Measurements from ENCODE around the gene GRK4. TPM values are rescaled to one million over a fixed set of nuclear protein-coding genes. Genes with fewer than 3 reads are reported as not detected.

Gene GRK4
- total and polyA plus RNA-seq, 10 of the 15 experiments (the other 5 are each of a cell fraction or from before 2014, with no cell fraction given) = 1.1 to 4.0 (median 2.5) TPM

DNA sequence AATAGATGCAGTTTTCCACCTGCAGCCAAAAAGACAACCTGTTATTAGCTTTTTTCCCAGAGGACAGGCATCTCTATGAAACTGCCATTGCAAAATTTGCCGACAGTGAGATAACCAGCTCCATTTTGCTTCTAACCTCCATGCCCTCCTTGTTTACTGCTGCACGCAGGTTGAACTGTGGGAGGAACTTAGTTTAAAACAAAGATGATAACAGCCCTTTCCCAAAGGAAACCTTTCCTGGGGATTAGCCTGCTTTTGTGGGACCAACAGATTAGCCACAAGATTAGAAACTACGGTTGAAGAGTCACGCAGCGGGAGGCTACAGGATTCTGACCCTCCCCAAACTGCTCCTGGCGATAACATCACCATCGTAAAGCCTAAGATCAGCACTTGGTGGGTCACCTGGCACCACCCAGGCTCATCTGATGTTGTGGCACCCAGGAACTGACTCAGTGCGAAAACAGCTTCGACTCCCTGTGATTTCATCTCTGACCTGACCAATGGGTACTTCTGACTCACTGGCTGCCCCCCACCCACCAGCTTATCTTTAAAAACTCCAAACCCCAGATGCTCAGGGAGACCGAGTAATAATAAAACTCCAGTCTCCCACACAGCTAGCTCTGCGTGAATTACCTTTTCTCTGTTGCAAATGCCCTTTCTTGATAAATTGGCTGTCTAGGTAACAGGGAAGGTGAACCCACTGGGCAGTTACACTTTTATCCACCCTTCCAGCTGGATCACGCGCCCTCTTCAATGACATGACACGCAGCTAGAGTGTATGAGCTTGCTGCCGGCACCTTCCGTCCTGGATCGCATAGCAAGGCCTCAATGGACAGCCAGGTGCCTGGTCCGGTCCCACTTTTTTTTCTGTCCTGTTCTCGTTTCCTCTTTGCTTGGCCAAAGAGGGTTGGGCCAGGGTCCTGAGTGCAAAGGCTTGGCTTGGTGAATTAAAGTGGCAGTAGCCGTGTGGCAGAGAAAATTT is 27.3 kb upstream of the GRK4 start (continued):
- TF ChIP-seq, protein P1, sequence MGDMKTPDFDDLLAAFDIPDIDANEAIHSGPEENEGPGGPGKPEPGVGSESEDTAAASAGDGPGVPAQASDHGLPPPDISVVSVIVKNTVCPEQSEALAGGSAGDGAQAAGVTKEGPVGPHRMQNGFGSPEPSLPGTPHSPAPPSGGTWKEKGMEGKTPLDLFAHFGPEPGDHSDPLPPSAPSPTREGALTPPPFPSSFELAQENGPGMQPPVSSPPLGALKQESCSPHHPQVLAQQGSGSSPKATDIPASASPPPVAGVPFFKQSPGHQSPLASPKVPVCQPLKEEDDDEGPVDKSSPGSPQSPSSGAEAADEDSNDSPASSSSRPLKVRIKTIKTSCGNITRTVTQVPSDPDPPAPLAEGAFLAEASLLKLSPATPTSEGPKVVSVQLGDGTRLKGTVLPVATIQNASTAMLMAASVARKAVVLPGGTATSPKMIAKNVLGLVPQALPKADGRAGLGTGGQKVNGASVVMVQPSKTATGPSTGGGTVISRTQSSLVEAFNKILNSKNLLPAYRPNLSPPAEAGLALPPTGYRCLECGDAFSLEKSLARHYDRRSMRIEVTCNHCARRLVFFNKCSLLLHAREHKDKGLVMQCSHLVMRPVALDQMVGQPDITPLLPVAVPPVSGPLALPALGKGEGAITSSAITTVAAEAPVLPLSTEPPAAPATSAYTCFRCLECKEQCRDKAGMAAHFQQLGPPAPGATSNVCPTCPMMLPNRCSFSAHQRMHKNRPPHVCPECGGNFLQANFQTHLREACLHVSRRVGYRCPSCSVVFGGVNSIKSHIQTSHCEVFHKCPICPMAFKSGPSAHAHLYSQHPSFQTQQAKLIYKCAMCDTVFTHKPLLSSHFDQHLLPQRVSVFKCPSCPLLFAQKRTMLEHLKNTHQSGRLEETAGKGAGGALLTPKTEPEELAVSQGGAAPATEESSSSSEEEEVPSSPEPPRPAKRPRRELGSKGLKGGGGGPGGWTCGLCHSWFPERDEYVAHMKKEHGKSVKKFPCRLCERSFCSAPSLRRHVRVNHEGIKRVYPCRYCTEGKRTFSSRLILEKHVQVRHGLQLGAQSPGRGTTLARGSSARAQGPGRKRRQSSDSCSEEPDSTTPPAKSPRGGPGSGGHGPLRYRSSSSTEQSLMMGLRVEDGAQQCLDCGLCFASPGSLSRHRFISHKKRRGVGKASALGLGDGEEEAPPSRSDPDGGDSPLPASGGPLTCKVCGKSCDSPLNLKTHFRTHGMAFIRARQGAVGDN (IDR thresholded peaks at IDR 0.05) = no peak
- no peak for TF ChIP-seq HDAC2 (IDR thresholded peaks at IDR 0.05)
- TF ChIP-seq IKZF2 (IDR thresholded peaks at IDR 0.05) = no peak
- TF ChIP-seq, protein P2, sequence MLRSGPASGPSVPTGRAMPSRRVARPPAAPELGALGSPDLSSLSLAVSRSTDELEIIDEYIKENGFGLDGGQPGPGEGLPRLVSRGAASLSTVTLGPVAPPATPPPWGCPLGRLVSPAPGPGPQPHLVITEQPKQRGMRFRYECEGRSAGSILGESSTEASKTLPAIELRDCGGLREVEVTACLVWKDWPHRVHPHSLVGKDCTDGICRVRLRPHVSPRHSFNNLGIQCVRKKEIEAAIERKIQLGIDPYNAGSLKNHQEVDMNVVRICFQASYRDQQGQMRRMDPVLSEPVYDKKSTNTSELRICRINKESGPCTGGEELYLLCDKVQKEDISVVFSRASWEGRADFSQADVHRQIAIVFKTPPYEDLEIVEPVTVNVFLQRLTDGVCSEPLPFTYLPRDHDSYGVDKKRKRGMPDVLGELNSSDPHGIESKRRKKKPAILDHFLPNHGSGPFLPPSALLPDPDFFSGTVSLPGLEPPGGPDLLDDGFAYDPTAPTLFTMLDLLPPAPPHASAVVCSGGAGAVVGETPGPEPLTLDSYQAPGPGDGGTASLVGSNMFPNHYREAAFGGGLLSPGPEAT (IDR thresholded peaks at IDR 0.05; ENCODE audit: low read depth) = 0 out of 2 replicates have a peak, but pooled peaks have one; percentile 12
- peak; percentile 91 for TF ChIP-seq POLR2AphosphoS5 (IDR thresholded peaks at IDR 0.05; ENCODE audit: low read length)
- TF ChIP-seq, protein P3, sequence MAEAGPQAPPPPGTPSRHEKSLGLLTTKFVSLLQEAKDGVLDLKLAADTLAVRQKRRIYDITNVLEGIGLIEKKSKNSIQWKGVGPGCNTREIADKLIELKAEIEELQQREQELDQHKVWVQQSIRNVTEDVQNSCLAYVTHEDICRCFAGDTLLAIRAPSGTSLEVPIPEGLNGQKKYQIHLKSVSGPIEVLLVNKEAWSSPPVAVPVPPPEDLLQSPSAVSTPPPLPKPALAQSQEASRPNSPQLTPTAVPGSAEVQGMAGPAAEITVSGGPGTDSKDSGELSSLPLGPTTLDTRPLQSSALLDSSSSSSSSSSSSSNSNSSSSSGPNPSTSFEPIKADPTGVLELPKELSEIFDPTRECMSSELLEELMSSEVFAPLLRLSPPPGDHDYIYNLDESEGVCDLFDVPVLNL (IDR thresholded peaks at IDR 0.05; ENCODE audit: low read depth, low read length) = no peak
- no peak for TF ChIP-seq RAD21 (IDR thresholded peaks at IDR 0.05; ENCODE audit: insufficient read depth, low read depth, low read length)
- TF ChIP-seq, protein P4, sequence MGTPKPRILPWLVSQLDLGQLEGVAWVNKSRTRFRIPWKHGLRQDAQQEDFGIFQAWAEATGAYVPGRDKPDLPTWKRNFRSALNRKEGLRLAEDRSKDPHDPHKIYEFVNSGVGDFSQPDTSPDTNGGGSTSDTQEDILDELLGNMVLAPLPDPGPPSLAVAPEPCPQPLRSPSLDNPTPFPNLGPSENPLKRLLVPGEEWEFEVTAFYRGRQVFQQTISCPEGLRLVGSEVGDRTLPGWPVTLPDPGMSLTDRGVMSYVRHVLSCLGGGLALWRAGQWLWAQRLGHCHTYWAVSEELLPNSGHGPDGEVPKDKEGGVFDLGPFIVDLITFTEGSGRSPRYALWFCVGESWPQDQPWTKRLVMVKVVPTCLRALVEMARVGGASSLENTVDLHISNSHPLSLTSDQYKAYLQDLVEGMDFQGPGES (IDR thresholded peaks at IDR 0.05) = no peak
- TF ChIP-seq RFX5 (IDR thresholded peaks at IDR 0.05; ENCODE audit: low read depth, low read length) = no peak
- TF ChIP-seq, protein P5, sequence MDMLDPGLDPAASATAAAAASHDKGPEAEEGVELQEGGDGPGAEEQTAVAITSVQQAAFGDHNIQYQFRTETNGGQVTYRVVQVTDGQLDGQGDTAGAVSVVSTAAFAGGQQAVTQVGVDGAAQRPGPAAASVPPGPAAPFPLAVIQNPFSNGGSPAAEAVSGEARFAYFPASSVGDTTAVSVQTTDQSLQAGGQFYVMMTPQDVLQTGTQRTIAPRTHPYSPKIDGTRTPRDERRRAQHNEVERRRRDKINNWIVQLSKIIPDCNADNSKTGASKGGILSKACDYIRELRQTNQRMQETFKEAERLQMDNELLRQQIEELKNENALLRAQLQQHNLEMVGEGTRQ (IDR thresholded peaks at IDR 0.05; ENCODE audit: borderline replicate concordance, low read depth, low read length) = no peak
- TF ChIP-seq CREM (IDR thresholded peaks at IDR 0.05; ENCODE audit: low read depth) = peak; percentile 59
- TF ChIP-seq IKZF1 (conservative IDR thresholded peaks at IDR 0.05) = peak; percentile 7; the same call in 1 of the 2 replicates
- TF ChIP-seq RB1 (IDR thresholded peaks at IDR 0.05; ENCODE audit: borderline replicate concordance) = no peak
- peak; percentile 58 for TF ChIP-seq TCF12 (IDR thresholded peaks at IDR 0.05; ENCODE audit: low read depth, low read length)
- no peak for TF ChIP-seq GATAD2B (conservative IDR thresholded peaks at IDR 0.05; ENCODE audit: low read depth)
- TF ChIP-seq TCF3 (IDR thresholded peaks at IDR 0.05; ENCODE audit: borderline replicate concordance, insufficient read depth, low read depth, low read length) = 0 out of 2 replicates have a peak, but pooled peaks have one; percentile 28
- no peak for TF ChIP-seq SRF (IDR thresholded peaks at IDR 0.05; ENCODE audit: low read depth in 2 of 2, low read length in 2 of 2)
- TF ChIP-seq, protein P6, sequence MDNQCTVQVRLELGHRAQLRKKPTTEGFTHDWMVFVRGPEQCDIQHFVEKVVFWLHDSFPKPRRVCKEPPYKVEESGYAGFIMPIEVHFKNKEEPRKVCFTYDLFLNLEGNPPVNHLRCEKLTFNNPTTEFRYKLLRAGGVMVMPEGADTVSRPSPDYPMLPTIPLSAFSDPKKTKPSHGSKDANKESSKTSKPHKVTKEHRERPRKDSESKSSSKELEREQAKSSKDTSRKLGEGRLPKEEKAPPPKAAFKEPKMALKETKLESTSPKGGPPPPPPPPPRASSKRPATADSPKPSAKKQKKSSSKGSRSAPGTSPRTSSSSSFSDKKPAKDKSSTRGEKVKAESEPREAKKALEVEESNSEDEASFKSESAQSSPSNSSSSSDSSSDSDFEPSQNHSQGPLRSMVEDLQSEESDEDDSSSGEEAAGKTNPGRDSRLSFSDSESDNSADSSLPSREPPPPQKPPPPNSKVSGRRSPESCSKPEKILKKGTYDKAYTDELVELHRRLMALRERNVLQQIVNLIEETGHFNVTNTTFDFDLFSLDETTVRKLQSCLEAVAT (IDR thresholded peaks at IDR 0.05) = 0 out of 2 replicates have a peak, but pooled peaks have one; percentile 9
